Suprapubic skin (tissue), 4 donors: Measurements from ENCODE around the gene LRRC7.

Experiments
- POLR2A ChIP-seq, 2 donors: fragments of 450-650 bp; IDR thresholded peaks; one replicate each; pipeline ENCODE4 v1.6.1; 2017; ENCODE audit warnings: antibody characterized with exemption in 2 of 2, mild to moderate bottlenecking in 2 of 2, moderate library complexity in 2 of 2
- POLR2AphosphoS5 ChIP-seq, 3 donors: sonication (generic); formaldehyde crosslinking; IDR thresholded peaks; one replicate each; pipeline ENCODE4 v1.6.1; 2017; ENCODE audit warnings: antibody characterized with exemption in 3 of 3
- TF ChIP-seq, protein P1 (sequence below), 2 donors: fragments of 200-600 bp in 1 of 2; fragments of 450-650 bp in 1 of 2; sonication (generic) in 1 of 2; IDR thresholded peaks; one replicate each; pipeline ENCODE4 v1.5.1; 2016 to 2019; ENCODE audit warnings: antibody characterized with exemption in 2 of 2, mild to moderate bottlenecking in 1 of 2, moderate library complexity in 1 of 2

DNA sequence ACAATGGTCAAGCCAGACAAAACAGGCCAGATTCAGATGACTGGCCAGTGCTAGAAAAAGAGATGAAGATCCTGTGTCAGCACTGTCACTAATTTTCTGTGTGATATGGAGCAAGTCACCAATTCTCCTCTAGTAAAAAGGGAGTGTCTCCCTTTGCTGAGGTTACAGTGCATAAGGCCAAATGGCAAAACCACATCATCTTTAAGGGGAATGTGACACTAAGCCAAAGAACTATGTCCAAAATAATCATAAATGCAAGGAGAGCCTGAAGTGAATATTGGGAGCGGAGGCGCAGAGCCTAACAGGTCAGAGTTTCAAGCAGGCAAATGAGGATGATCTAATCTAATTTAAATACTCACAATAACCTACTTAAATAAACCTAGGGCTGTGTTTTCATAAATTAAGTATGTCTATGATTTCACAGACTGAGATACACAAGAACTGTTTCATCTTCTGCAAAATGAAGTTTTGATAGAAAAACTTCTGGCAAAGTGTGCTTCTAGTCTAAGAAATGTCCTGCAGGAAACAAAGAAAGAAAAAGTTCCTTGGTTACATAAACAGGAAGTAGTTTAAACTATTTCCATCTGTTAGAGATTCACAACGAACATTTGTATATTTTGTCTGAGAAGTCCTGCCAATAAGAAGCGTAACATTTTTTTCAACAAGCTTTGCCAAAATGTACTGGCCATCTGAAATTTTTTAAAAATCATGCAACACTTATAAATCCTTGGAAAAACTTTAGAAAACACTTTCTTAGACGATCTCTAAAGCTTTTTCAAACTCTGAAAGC lies 347.4 kb downstream of the LRRC7 start:
- TF ChIP-seq, protein P1, sequence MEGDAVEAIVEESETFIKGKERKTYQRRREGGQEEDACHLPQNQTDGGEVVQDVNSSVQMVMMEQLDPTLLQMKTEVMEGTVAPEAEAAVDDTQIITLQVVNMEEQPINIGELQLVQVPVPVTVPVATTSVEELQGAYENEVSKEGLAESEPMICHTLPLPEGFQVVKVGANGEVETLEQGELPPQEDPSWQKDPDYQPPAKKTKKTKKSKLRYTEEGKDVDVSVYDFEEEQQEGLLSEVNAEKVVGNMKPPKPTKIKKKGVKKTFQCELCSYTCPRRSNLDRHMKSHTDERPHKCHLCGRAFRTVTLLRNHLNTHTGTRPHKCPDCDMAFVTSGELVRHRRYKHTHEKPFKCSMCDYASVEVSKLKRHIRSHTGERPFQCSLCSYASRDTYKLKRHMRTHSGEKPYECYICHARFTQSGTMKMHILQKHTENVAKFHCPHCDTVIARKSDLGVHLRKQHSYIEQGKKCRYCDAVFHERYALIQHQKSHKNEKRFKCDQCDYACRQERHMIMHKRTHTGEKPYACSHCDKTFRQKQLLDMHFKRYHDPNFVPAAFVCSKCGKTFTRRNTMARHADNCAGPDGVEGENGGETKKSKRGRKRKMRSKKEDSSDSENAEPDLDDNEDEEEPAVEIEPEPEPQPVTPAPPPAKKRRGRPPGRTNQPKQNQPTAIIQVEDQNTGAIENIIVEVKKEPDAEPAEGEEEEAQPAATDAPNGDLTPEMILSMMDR (IDR thresholded peaks at IDR 0.05) = no peak
- TF ChIP-seq POLR2A (IDR thresholded peaks at IDR 0.05) = no peak
- TF ChIP-seq POLR2AphosphoS5 (IDR thresholded peaks at IDR 0.05) = no peak
